Fibroblast of mammary gland (primary cell): ENCODE data around the gene PPP1R3G.

Experiments used
- DNase-seq: peaks from one replicate; pipeline ENCODE4 v3.0.0-alpha.2; 2010; ENCODE audit warnings: low read depth
- H3K4me3 ChIP-seq: 2 replicates; pipeline ENCODE4 v1.5.1; 2011; ENCODE audit warnings: low read depth, mild to moderate bottlenecking, low read length, moderate library complexity; ENCODE audit not compliant: control insufficient read depth
- TF ChIP-seq, protein P1 (sequence below): conservative IDR thresholded peaks from 2 replicates; pipeline ENCODE4 v1.5.1; 2011; ENCODE audit warnings: low read depth, low read length, inconsistent platforms; ENCODE audit not compliant: control insufficient read depth, insufficient read depth

PPP1R3G gene

GRCh38 chr6:5125152-5126006, 40.2 kb downstream of the PPP1R3G start:
- H3K4me3 ChIP-seq: no peak overlapping the region
- peak; percentile 85 for DNase-seq
- TF ChIP-seq, protein P1, sequence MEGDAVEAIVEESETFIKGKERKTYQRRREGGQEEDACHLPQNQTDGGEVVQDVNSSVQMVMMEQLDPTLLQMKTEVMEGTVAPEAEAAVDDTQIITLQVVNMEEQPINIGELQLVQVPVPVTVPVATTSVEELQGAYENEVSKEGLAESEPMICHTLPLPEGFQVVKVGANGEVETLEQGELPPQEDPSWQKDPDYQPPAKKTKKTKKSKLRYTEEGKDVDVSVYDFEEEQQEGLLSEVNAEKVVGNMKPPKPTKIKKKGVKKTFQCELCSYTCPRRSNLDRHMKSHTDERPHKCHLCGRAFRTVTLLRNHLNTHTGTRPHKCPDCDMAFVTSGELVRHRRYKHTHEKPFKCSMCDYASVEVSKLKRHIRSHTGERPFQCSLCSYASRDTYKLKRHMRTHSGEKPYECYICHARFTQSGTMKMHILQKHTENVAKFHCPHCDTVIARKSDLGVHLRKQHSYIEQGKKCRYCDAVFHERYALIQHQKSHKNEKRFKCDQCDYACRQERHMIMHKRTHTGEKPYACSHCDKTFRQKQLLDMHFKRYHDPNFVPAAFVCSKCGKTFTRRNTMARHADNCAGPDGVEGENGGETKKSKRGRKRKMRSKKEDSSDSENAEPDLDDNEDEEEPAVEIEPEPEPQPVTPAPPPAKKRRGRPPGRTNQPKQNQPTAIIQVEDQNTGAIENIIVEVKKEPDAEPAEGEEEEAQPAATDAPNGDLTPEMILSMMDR: no peak

- no peak overlapping the region for H3K4me3 ChIP-seq
- TF ChIP-seq, protein P1: no peak
- no peak for DNase-seq
These were observed 41.1 kb downstream of the PPP1R3G start for GRCh38 chr6:5126214-5126613.

DNA sequence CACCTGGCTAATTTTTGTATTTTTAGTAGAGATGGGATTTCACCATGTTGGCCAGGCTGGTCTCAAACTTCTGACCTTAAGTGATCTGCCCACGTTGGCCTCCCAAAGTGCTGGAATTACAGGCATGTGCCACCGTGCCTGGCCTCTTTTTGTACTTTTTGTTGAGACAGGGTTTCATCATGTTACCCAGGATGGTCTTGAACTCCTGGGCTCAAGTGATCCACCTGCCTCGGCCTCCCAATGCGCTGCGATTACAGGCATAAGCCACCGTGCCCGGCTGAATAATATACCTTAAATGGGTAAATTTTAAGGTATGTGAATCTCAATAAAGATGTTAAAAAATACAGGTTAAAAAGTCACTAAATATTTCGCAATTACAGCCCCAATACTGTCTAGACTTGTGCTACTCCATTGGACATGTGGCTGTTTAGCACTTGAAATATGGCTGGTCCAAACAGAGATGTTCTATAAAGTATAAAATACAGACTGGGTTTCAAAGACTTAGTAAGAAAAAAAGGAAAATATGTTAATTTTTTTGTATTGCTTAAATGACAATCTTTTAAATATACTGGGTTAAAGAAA, 42.1 kb downstream of the PPP1R3G start:
- TF ChIP-seq, protein P1: no peak
- DNase-seq: no peak
- no peak overlapping the region for H3K4me3 ChIP-seq

- no peak overlapping the region for H3K4me3 ChIP-seq
- no peak for DNase-seq
- TF ChIP-seq, protein P1: no peak
These were observed 43.2 kb downstream of the PPP1R3G start for GRCh38 chr6:5128351-5128750.

GRCh38 chr6:5130135-5130866, 45.2 kb downstream of the PPP1R3G start:
- DNase-seq: no peak
- H3K4me3 ChIP-seq: no peak overlapping the region
- TF ChIP-seq, protein P1: no peak

DNA sequence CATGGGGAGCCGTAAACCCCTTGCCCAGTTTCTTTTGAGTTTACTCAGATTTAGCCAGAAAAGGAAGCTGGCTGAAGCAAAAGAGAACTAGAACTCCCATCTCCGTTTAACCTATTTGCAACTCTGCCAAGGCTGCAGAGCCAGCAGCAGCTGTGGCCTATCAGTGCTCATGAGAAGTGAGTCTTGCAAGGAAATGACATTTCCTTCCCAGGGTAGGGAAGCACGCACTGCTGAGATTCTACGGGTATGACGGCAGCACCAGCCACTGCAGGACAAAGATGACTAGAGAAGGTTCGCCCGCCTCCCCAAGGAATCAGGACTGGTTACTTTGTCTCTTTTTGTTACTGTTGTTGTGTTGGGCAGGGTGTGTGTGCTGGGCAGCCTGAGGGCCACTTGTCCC, 47.6 kb downstream of the PPP1R3G start:
- DNase-seq: peak; percentile 96

More for the DNA sequence above, 47.6 kb downstream of the PPP1R3G start:
- TF ChIP-seq, protein P1: no peak
- H3K4me3 ChIP-seq: no peak overlapping the region
